Left renal cortex interstitium (tissue), 4 donors: ENCODE data around the gene TMEM273. TPM values are rescaled to one million over a fixed set of nuclear protein-coding genes. Genes with fewer than 3 reads are reported as not detected.

Experiments
- DNase-seq, 4 donors: peaks; one replicate each; pipeline ENCODE4 v3.0.0-alpha.2; 2013; ENCODE audit warnings: low read depth in 4 of 4, low spot score in 2 of 4, missing footprints in 1 of 4
- polyA plus RNA-seq, 4 donors: library from polyadenylated mRNA; unstranded; fragments of 120-200 nt; gene quantifications; one replicate each; pipeline ENCODE4 v1.2.1, GENCODE V29; 2013; ENCODE audit not compliant: insufficient read length in 4 of 4

The TMEM273 gene
- polyA plus RNA-seq, 4 donors = 1.9 to 3.0 (median 2.5) TPM

DNA sequence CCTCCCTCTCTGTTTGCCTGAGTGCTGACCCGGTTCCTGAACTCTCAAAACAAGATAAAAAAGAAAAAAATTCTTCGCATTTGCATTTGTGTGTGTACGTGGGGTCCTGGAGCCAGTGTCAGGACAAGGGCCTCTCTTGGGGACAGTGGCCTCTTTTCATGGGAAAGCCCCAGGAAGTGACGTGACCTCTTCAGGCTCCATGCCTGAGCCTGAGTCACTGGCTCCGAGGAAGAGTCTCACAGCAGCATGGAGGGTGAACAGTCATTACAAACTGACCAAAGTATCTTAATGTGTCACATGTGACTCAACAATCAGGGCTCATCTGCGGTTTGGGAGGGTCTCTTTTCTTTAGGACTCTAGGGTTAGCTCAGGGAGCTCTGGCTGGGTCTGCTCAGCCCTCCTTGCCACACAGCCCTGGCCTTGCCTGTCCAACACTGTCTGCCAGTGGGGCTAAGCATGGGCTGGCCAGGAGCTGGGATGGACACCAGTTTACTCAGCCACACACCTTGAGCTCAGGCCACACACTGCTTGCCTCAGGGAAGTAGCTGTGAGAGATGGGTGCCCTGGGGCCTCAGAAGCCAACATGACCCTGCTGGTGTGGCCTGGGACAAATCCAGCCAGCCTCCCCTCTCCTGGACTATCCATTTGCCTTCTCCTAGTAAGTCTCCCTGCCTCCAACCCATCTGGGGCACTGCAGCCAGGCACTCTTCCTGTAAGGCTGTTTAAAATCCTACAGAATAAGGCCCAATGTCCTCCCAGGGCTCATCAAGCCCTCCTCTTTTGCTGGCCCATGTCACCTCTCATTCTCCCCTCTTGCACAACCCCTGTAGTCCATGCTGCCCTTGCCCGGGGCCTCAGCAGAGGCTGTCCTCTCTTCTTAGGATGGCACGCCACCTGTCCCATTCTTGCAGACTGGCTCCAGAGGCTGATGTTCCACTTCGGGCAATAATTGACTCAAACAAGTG is 10.5 kb downstream of the TMEM273 start:
- DNase-seq = no peak

DNA sequence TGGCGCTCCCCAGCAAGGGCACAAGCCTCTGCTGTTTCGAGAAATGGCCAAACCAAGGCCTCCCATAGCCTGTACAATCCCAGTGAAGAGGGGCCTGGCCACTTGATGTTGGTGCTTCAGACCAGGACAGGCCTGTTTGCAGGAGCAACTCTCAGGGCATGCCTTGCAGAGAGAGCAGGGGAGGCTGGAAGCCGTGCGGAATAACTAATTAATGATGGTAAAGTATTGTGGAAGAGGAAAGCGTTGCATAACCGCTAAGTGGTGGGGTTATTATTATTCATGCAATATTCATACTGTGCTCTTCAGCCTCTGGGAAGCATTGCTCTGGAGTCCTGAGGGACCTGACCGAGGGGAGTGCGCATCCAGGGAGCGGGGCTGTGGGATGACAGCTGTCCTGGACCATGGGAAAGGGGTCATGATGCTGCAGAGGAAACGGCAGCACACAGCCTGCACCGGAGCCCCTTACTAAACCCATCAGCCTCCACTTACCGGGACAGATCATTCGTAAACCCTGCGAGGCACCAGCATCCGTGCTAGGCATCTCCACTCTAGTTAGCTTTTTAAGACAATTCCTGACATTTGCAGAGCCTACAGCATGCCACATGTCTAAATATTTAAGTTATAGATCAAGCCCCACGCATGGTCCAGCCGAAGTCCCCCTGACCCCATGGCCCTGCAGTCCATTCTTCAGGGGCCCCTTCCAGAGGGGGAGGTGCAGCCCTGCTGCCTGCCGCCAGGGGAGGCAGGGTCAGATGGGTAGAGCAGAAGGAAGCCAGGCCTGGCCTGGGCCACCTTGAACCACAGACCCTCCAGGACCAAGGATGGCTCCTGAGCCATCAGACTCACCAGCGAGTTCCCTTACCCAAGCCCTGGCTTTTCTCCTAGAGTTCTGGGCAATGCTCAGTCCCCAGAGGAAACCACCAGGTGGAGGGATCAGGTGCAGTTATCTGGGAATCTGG is 11.6 kb downstream of the TMEM273 start:
- no peak for DNase-seq

DNA sequence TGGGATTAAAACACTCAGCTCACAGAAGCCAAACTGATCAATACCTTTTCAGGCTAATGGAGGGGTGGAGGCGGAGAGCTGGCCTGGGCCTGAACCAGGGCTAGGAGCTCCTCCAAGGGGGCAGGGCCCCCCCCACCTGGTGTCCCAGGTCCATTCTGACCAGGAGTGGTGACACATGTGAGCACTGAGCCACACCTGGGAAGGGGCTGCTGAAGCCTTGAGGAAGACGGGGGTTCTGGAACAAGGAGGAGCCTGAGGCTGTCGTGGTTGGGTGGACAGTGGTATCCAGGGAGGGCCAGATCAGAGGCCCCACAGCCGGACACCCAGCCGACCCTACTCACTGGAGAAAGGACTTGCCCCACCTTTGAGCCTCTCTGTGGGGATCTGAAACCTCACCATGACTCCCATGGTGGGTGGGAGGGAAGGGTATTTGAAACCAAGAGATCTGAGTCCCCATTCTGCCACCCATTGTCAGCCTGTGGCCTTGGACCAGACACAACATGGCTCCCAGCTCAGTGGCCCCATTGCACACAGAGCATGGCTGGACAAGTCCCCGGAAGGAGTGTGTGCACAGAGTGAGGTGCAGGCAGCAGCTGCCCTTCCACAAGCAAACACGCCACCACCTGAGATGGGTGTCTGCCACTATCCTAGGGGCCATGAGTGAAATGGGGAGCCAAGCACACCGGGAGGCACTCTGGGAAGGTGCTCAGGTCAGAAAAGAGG is 12.4 kb downstream of the TMEM273 start:
- DNase-seq = no peak

DNA sequence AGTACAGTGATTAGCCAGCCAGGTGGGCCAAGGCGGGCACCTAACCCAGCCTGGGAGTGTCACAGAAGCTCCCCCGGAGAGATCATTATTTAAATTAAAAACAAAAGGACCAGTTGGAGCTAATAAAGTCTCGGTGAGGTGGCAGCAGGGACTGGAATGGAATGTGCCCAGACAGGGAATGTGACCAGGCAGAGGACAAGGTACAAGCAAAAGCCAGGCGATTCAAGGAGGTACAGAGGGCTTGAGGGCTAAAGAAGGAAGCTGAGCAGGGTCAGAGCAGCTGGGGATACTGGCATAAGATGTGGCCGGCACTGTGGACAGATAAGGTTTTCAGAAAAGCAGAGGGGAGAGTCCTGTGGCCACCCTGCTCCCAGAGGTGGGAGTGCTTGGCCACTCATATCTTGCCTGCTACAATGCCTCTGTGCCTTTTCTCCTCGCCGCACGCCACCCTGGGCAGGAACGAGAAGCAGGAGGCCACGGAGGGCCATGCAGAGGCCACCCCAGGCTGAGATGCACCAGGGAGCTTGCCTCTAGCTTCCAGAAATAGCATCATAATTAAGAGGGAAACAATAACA is 13.2 kb downstream of the TMEM273 start:
- DNase-seq = no peak

DNA sequence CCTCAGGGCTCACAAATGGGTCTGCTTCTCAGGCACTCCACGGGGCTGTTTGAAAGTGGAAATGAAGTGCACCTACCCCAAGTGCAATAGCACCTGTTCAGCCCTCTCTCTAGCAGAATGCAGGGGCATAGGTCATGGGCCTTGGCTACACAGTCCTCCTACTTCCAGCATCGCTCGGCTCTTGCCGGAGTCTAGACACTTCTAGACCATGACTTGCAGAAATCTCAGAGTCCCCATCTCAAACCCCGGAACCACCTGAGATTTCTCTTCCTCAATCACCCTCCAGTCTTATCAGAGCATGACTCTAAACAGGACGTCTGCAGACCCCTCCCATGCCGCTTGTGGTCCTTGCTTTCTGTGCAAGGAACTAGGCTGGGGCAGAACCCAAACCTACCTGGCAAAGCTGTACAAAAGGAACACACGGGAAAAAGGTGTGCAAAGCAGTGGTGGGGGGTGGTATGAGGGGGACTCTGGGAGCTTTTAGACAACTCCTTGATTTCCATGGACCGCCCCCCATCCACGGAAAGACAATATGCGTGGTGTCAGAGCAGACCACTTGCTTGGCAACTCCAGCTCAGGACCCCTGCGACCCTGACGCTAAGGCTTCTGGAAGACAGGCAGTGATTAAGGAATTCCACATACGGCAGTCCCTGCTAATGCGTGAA is 13.8 kb downstream of the TMEM273 start:
- no peak for DNase-seq

DNA sequence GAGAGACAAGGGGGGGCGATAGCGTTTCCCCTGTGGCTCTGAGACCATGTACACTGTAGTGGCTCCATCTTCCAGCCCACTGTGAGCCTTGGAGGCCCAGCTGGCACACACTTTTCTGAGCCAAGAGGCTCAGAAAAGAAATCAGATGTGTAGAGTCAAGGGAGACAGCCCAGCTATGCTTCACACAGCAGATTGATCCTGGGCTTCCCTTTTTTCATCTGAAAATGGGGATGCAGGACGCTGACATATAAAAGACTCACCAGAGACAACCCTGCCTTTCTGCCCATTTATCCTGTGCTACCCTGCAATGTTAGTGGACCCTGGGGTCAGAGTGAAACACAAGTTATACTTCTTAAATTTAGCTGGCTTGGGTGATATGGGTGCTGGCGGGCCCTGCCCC is 14.3 kb downstream of the TMEM273 start:
- no peak for DNase-seq

DNA sequence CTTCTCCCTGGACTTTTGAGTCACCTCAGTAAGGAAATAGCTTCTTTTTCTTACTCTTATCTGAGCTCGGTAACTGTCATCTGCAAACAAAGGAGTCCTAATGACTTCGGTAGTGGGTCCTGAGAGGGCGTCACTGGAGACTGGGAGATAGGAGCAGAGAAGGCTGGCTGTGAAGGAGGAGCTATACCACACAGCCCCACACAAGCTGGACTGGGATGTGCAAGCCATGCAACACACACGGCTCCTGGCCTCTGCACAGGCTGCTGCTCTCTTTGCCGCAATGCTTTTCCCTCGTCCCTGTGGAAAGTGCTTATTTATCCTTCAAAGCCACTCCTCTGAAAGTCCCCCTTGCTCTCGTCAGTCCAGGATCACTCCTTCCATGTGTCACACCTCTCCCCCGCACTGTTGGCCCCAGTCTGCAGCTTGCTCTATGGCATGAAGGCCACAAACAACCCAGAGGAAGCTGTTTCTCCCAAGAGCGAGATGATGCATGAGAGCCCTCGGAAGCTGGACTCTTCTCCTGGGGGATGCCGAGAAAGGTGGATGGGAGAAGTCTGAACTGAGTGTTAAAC is 14.9 kb downstream of the TMEM273 start:
- DNase-seq = no peak

DNA sequence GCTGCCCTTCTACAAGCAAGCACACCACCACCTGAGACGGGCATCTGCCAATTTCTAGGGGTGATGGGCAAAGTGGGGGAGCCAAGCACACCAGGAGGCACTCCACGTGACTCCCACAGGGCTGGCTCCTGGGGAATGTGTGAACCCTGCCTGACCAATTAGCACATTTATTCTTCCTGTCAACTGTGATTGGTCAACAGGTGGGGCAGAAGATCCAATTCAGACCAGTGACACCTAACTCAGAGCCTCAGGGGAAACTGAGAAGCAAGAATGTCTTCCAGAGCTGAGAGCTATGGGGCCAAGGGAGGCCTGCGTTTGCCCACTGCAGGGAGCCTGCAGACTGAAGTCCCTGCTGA is 15.4 kb downstream of the TMEM273 start:
- DNase-seq = no peak

DNA sequence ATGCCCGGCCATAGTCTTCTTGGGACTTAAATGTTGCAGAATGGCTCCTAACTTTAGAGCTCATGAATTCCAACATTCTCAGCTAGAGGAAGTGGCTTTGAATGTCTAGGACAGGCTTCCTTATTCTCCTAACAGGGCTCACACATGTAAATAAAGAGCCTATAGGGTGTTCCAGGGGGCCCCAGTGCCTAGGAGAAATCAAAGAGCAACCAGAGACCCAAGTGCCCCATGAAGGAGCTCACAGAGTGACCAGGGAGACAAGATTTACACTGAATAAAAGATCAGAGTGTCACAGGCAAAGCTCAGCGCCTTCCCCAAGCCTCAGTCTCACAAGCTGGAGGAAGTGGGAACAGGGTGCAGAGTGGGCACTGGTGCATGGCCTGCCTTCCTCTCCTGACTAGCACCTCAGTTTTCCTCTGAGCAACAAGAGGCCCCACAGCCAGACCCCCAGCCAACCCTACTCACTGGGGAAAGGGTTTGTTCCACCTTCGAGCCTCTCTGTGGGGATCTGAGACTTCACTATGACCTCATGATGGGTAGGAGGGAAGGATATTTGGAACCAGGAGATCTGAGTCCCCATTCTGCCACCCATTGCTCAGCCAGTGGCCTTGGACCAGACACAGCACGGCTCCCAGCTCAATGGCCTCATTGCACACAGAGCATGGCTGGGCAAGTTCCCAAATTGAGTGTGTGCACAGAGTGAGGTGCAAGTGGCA is 16.0 kb downstream of the TMEM273 start:
- no peak for DNase-seq

DNA sequence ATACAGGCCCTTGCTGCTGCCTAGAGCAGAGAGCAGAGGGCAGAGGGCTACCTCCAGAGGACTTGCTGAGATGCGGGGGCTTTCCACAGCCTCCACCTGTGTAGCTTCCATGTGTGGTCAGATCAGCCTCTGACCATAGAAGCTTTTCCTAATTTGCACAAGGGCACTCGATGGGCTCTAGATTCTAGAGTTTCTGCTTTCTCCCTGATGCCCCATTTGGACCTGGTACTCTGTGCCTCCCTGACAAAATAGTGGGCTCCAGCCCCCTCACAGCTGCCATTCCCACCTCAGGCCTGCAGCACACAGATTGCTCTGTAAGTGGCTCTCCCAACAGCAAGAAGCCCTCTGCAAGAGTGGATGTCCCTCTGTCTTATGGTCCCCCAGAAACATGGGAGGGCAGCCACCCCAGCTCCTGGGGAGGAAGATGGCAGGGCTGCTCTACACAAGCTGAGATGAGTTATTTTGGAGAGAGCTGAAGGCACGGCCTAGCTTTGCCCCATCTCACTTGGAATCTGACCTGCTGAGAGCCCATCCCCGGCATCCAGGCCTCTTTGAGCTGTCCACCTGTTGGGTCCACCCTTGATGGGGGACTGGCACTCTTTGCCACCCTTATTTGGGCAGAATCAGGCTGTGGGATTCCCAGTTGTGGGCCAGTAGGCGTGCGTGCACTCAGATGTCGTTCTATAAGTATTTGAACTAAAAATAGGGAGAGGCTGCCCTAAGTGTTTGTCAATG is 16.7 kb downstream of the TMEM273 start:
- DNase-seq = no peak

DNA sequence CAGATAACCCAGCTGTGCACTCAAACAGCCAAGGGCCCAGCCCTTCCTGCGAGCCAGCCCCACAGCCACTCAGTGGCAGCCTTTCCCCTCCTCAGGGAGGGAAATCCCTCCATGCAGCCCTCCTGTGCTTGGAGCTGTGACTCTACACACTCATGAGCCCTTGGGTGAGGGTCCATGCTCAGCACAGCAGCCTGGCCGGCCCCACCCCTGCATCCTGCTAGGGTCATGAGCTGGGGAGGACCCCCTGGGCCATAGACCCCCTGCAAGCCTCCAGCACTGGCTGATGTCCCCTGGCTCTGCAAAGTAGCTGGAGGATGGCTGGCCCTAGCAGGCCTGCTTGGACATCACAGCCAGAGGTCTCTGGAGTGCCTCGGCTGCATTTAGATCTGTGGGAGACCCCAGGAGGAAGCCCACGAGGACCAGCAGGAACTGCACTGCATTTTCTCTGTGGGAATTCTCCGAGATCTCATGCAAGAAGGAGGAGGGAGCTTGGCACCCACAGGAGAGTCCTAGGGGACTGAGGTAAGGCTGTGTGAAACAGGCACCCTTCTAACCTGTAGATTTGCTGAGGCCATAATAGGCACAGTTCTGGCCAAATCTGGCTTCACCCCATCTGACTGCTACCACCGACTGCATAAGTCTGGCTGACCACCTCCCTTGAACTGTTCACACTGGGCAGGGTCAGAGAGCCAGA is 17.4 kb downstream of the TMEM273 start:
- DNase-seq = no peak

DNA sequence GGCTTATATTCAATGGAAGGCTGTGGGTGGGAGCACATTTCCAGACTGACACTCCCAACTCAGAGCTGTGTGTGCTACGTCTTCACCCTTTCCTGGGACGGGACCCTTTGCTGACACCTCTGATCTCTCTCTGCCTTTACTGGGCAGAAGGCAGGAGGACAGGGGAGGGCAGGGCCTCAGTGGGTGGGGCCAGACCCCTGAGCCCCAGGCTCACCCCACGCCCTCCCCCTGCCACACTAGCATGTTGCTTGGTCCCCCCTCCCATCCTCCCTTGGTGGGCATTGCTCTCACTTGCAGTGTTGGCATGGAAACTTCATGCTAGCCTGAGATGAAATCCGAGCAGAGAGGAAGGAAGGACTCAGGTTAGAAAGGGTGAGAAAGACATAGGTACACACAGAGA is 18.4 kb downstream of the TMEM273 start:
- DNase-seq = no peak

DNA sequence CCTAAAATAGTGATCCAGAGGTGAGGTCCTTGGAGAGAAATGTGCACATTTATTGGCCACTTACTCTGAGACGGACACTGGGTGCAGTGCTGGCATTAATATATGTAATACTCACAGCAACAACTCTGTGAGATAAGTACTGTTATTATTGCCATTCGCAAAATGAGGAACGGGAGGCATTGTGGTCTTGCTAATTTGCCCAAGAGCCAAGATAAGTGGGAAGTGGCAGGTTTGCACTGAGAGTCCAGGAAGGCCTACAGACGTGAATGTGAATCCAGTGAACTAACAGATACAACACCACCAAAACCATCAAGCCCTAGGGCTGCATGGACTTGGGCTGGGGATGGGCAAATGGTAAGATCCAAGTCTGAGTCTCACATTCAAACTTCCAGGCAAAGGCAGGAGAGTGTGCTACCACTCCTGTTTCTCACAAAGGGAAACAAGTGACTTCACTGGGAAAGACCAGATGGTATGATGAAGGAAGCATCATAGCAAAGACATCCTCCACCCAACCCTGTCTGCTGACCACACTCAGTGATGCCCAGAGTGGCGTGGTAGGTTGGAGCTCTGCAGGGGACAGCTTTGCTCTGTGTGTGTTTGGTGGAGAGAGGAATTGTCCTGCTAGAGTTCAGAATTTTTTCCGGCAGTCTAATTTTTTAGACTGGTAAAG is 19.2 kb downstream of the TMEM273 start:
- no peak for DNase-seq

DNA sequence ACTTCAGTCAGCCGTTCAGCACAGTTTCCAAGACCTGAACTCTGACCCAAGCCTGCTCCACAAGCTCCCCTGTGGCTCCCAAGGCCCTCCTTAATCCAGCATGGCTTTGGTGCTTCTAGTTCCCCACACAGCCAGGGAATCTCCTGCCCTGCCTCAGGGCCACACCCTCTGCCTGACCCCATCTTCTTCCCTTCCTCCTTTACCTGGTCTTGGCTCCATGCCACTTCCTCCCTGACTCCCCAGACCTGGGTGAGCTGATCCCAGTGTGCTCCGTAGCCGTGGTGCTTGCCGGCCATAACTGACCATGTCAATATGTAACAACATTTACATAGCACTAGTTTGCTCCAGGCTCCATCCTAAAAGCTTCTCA is 20.0 kb downstream of the TMEM273 start:
- no peak for DNase-seq

DNA sequence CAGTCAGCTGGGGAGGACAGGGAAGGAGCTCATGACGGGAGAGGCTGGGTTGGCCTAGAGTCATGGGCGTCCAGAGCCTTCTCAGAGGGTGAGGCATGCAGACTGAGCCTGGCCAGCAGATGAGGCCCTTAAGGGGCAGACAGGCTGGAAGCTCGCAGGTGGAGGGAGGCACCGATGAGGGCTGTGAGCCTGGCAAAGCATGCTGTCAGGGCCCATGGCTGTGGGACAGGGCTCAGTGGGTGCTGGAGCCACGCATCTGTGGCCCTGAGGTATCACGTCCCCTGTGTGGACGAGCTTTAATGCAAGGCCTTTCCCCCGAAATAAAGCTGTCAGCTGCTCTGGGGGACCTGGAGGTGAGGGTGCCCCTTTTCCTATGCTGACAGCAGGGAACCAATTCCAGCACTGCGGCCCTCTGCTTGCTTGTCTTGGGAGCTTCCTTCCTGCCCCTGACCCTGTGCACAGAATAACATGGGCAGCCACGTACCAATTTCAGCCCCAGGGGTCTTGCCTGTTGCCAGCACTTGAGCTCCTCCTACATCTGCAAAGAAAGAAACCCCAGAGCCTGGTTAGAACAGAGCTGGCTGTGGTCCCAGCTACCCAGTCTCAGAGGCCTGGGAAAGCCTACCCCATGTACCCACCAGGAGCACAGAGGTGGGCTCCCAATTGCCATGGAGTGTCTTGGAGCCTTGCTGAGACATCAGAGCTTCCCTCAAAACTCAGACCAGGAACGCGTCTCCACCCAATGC is 20.6 kb downstream of the TMEM273 start:
- no peak for DNase-seq
